ENCODE results near the gene FBF1. TPM values are rescaled to one million over a fixed set of nuclear protein-coding genes. Genes with fewer than 3 reads are reported as not detected.

FBF1 gene
- total and polyA plus RNA-seq, 2 donors (not counting 3 experiments of a cell fraction or from before 2014, with no cell fraction given), result 4.9 to 9.4 TPM

DNA sequence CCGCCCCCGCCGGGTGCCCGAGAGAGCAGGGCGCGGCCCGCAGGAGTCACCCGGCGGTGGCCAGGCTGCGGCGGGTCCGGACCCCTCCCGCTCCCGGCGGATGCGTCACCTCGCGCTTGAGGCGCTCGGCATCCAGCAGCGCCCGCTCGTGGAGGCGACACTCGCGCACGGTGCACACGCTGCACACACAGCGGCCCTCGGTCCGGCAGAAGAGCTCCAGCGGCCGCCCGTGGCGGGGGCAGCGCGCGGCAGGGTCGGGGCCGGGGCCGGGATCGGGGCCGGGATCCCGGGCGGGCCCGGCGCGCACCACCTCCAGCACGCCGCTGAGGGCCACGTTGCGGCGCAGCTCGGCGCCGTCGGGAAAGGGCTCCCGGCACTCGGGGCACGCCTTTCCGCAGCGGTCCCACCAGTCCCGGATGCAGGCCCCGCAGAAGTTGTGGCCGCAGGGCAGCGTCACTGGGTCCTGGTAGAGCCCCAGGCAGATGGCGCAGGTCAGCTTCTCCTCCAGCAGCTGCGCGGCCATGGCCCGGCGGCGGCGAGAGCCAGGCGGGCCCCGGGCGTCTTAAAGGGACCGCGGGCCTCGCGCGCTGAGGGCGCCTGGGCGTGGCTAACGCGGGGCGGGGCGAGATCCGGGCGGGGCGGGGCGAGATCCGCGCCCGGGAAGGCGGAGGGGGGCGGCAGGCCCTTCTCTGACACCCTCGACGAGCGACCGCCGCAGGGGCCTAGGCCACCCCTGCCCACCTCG, 44.3 kb downstream of the FBF1 start, which contains the start of gene TRIM65:
Gene TRIM65 (minus strand): TSS at position 537 of the 745 bp plus-strand sequence. CDS start 14 bp downstream, at position 523.
- ChIA-PET CTCF (interaction anchor here (0.7 to 3.6 kb wide), 26 partner anchors 8 to 143 kb away, joined by 3 to 42 read pairs (median 4); partner anchors contain the start of genes GALK1, MRPL38, TRIM47 and WBP2), POLR2A (interaction anchor here (1.3 kb wide), 1 partner anchor 117 kb away, joined by 4 read pairs; no protein-coding TSS in a partner anchor)
- Histone ChIP-seq H3K9me3 (replicated peaks; ENCODE audit: control insufficient read depth, insufficient read depth, low read length) (no peaks in the 10 kb centered on the region), H3K9ac (replicated peaks; ENCODE audit: extremely low read depth, insufficient read depth, low read length) (peak within 1 kb of the TSS; percentile 70), H3K79me2 (ENCODE audit: control insufficient read depth, insufficient read depth, low read length) (peaks cover 22% of the 10 kb centered on the region), H2AFZ (ENCODE audit: low read depth, low read length) (peak within 1 kb of the TSS; percentile 80), H4K20me1 (replicated peaks; ENCODE audit: control insufficient read depth, extremely low read depth, insufficient read depth, low read length) (no peaks in the 10 kb centered on the region), H3K4me3 (replicated peaks in 1 of 3; ENCODE audit: insufficient read depth in 1 of 3, low read depth in 1 of 3, low read length in 3 of 3) (peak within 1 kb of the TSS; percentile 50 to 58 (median 57)), H3K36me3 (ENCODE audit: control insufficient read depth in 2 of 2, extremely low read depth in 1 of 2, insufficient read depth in 2 of 2, low read length in 2 of 2) (peaks cover 7 to 26% of the 10 kb centered on the region in 2 experiments), H3K9me1 (replicated peaks; ENCODE audit: control insufficient read depth, extremely low read depth, insufficient read depth, low read length) (no peaks in the 10 kb centered on the region), H3K27ac (ENCODE audit: insufficient read depth, low read depth, low read length) (peak within 1 kb of the TSS; percentile 67), H3K27me3 (ENCODE audit: control insufficient read depth in 2 of 2, insufficient read depth in 2 of 2, low read length in 2 of 2) (no peaks in the 10 kb centered on the region), H3K4me2 (ENCODE audit: insufficient read depth, low read length) (peak within 1 kb of the TSS; percentile 49), H3K4me1 (ENCODE audit: control insufficient read depth, extremely low read depth, insufficient read depth, low read length) (peaks cover 11% of the 10 kb centered on the region)
- intact Hi-C loops (cut with micrococcal nuclease) (loop anchor here (1.0 to 5.0 kb wide), 4 partner anchors 19 to 119 kb away; partner anchors contain the start of genes UNC13D and WBP2), dilution Hi-C loops (cut with MboI; ENCODE audit: extremely low pct_ligation_motif_present, low sequenced_read_pairs) (no loop called here)
- BruUV-seq (replicated peaks), result no TSS peak
- TF ChIP-seq POLR2AphosphoS5 (IDR thresholded peaks at IDR 0.05; ENCODE audit: insufficient read depth, low read depth, low read length) (peak; percentile 79), MAX (IDR thresholded peaks at IDR 0.05; ENCODE audit: insufficient read depth, insufficient read length) (peak; percentile 31), MYC (IDR thresholded peaks at IDR 0.05; ENCODE audit: low read depth, low read length) (peak; percentile 6), EZH2 (IDR thresholded peaks at IDR 0.05; ENCODE audit: borderline replicate concordance, low read depth, low read length, severe bottlenecking) (no peak), FOS (IDR thresholded peaks at IDR 0.05; ENCODE audit: borderline replicate concordance, insufficient read depth, low read length) (peak; percentile 52), GATA2 (IDR thresholded peaks at IDR 0.05; ENCODE audit: insufficient read depth, insufficient read length, low read depth, low read length) (no peak), JUN (IDR thresholded peaks at IDR 0.05; ENCODE audit: borderline replicate concordance, insufficient read depth, insufficient read length, low read depth) (no peak), POLR2A (IDR thresholded peaks at IDR 0.05; ENCODE audit: low read depth, low read length) (peak; percentile 79)
- TF ChIP-seq, protein P1, sequence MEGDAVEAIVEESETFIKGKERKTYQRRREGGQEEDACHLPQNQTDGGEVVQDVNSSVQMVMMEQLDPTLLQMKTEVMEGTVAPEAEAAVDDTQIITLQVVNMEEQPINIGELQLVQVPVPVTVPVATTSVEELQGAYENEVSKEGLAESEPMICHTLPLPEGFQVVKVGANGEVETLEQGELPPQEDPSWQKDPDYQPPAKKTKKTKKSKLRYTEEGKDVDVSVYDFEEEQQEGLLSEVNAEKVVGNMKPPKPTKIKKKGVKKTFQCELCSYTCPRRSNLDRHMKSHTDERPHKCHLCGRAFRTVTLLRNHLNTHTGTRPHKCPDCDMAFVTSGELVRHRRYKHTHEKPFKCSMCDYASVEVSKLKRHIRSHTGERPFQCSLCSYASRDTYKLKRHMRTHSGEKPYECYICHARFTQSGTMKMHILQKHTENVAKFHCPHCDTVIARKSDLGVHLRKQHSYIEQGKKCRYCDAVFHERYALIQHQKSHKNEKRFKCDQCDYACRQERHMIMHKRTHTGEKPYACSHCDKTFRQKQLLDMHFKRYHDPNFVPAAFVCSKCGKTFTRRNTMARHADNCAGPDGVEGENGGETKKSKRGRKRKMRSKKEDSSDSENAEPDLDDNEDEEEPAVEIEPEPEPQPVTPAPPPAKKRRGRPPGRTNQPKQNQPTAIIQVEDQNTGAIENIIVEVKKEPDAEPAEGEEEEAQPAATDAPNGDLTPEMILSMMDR (IDR thresholded peaks at IDR 0.05; ENCODE audit: extremely low read depth in 1 of 2, insufficient read depth in 1 of 2, low read depth in 1 of 2, low read length in 2 of 2), result peak; percentile 31 to 42
- FAIRE-seq (peak; percentile 37), DNase-seq (ENCODE audit: low read depth, low spot score) (peak; percentile 69)

Measured in endothelial cell of umbilical vein (primary cell).